HG03354 (cell line): ENCODE data around the gene CACNA1C.

ENCODE experiments used
- ATAC-seq: cut with Tn5 transposase; IDR thresholded peaks from one replicate; pipeline ENCODE4 v1.9.1; 2021; ENCODE audit warnings: mild to moderate bottlenecking; ENCODE audit not compliant: unreplicated experiment, poor library complexity, severe bottlenecking

CACNA1C gene

DNA sequence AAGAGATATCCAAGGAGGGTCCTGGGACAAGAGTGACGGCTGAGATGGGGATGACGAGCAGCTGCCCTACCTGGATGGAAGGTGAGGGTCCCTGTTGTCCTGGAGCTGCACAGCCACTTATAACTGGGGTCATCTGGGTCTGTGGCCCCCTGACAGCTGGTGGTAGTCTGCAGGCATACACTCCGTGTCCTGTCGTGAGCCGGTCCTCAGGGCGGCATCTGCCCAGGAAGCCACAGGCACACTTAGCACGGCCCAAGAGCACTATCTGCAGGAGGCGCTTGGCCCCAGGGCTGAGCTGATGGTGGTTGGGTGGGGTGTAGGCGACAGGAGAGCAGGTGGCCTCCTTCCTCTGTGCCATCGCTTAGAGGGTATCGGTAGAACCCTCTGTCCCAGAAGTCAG is 248.1 kb downstream of the CACNA1C start:
- ATAC-seq, result no peak

DNA sequence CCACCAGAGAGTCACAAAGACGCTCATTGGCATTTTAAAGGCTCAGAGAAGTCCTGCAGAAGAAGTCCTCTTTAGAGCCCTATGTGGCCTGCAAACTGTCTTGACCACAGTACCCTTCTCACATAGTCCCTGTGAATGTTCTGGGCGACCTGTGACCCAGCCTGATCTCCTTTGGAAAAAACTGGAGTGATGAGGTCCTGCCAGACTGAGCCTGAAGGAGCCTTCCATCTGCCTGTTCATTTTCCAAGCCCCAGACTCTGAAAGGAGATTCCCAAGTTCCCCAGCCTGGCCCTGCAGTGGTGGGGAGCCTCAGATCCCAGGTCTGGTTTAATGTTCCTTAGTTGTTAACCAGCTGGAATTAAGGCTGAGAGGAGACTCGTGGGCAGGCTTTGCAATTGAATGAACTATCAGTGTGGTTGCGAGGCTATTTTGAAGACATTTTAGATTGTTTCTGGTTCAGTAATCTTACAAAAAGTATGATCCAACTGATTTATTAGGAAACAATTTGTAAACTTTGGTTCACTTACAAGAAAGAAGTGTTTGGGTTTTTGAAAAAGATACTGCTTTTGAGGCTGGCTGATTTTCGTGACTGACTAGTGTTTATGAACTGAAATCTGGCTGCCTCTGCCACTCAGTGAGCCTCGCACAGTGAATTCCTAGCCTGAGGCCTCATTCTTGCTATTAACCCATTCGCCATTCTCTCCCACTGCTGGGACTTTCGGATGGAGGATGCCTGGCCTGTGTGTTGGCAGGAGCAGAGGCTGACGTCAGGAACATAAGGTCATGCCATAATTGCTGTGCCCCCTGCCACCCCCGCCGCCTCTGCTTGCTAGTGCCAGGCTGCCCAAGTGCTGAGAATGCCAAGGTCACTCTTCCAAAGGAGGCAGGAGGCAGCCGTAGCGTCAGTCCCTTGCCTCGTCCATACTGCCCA is 249.0 kb downstream of the CACNA1C start:
- no peak for ATAC-seq

DNA sequence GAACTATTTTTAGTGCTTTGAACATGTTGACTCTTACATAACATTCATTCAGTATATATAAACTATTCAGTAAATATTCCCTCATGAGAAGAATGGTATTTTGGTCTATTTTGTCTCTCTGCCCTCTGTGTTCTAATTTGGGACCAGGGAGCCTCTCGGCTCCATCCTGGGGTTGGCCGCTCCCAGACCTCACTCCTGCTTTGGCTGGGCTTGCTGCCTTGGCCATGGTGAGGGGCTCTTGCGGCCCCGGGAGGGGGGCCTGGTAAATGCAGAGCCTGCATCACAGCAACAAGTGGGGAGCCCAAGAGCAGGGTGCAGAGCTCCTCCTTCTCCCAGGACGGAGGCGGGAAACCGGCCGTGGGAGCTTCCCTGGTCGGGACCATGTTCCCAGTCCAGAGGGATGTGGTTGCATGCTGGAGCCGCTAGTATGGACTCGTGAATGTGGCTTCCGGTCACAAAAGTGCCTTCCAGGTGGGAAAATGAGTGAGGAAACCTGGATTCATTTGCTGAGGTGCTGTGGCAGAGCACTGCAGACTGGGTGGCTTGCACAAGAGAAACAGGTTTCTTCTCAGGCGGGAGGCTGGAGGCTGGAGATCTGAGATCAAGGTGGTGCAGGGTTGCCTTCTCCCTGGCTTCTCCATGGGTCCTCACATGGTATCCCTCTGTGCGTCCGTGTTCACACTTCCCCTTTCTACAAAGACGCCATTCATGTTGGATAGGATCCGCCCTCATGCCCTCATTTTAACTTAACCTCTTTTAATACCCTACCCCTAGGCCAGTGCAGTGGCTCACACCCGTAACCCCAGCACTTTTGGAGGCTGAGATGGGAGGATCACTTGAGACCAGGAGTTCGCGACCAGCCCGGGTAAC is 250.2 kb downstream of the CACNA1C start:
- ATAC-seq, result no peak

DNA sequence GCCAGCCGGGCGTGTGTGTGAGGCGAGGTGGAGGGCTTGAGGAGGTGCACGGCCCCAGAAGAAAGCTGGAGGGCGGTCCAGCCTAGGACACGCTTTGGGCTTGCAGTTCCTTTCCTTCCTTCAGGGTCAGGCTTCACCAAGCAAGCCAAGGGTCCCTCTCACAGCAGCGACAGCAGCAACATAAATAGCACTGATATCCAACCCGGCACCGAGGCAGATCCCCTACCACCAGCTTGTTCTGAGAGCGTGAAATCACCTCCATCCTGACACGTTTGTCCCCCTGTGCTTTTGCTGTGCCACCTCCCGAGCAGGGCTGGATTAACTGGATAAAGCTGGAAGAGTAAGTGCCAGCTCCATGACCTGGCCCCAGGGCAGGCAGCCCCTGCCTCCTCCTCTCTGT is 251.4 kb downstream of the CACNA1C start:
- ATAC-seq, result no peak

DNA sequence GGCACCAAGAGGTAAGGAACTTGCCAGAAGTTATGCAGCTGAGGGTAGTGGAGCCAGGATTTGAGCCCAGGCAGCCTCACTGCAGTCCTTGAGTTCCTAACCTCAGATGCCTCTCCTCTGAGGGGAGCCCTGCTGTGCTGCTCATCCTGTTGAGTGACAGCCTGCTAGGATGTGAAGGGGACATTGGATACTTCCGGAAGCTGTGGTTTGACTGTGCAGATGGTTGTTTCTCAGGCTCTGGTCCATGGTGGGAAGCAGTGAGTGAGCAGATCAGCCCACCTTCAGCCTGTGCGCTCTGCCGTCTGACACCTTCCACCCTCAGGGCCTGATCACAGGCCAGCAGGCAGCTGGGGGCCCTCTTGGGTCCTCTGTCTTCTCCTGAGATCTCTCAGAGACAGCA is 253.2 kb downstream of the CACNA1C start:
- no peak for ATAC-seq

DNA sequence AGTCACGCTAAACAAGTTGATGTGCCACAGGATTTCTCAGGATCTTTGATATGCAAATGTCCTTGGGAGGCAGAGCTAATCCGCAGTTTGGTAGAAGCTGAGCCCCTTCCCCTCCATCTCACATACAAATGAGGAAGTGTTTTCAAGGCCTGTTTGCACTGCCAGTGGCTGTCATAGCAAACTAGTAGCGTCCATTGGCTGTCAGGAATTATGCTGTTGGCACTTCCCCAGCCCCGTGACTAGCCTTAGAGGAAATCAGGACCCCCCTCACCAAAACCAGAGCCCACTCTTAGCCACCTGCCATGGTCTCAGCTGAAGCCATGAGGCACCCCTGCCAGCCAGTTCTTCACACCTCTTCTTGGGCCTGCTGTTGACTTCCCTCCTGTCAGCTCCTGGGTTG is 253.9 kb downstream of the CACNA1C start:
- ATAC-seq, result no peak

DNA sequence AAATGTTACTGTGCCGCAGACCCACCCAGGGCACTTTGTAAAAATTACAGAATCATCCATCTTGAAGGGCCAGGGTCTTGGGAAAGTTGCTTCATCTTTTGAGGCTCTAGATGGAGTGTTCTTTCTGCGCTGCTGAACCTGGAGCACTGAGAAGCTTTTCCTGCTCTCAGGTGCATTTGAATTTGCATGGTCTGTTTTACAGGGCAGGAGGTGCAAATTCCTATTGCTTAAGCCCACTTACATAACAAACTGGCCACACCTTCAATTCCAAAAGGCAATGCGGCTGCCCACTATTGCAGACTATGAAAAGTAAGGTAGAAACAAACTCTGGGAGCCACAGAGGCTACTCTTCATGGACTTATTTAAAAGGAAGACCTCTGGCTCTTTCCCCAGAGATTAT is 254.8 kb downstream of the CACNA1C start:
- no peak for ATAC-seq

DNA sequence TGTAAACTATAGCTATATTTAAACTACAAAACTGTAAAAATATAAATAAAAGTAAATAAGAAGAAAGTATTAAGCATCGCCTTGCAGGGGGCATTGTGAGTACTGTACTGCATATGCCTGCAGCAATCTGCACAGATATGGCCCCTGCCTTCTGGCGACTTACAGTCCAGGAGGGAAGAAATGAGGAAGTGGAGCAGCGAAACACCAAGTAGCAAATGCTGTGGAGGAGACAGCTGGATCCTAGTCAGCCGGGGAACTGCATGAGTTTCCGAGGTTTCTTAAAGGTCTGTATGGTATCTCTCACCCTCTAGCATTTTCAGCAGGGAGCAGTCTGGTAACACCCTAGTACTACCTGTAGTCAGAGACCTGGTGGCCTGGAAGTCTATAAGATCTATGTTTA is 256.9 kb downstream of the CACNA1C start:
- no peak for ATAC-seq

DNA sequence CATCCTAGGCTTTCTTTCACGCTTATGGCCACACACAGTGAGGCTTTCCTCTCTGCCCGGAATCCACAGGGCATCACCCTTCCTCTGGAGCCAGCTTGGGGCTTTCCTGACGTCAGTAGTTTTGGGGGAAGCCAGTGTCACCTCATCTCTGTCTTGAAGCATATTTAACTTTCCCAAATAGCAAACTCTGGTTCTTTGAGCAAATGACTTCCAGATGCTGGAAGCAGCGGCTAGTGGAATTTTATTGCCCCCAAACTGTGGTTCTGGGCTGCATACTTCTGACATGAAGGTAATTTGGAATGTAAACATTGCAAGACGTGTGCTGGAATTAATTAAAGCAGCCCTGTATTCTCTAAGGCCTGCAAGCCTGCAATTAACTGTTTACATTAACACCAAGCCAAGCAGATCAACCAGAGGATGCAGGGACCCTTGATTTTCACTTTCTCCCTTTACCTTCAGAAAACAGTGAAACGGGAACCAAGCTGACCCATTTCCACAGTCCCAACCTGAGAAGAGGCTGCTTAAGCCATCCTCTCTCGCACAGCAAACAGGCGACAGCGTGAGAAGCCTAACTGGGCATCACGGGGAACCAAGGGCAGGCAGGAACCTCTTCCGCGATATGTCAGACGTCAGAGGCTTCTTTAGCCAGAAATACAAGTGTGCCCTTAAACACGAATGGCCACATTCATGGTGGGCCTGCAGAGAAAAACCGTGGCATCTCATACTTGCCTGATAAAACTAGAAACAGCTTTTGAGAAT is 258.4 kb downstream of the CACNA1C start:
- ATAC-seq, result no peak

DNA sequence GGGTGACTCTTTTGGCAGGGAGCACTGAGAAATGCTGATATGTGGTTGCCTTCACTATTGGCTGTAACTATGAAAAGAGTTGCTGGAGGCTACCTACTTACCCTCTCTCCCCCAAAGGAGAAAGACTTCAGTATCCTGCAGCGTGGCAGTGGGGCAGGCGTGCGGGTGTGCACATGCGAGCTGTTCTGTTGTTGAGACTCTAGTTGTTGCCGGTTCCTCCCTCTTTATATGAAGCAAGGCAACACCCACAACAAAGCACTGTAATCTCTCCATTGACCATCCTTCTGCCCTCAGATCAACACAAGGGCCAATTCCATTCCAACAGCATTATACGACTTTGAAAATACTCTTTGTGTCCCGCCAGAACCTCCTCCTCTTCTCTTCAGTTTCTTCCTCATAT is 259.4 kb downstream of the CACNA1C start:
- no peak for ATAC-seq

DNA sequence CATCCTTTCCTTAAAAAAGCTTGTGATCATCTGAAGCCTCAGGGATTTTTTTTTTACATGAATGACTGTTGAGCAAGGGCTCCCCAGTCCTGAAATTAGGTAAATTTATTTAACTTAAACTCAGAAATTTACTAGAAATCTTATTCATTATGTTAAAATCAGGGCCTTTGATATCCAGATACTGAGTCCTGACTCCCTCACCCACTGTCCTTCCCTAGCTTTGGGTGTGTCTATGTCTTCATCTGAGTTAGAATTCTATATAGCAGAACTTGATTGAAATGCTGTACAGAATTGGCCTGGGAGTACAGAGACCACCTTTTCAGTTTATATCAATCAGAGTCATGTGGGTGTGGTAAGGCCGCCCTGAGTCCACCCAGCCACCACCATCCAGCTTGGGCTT is 260.0 kb downstream of the CACNA1C start:
- ATAC-seq, result no peak

DNA sequence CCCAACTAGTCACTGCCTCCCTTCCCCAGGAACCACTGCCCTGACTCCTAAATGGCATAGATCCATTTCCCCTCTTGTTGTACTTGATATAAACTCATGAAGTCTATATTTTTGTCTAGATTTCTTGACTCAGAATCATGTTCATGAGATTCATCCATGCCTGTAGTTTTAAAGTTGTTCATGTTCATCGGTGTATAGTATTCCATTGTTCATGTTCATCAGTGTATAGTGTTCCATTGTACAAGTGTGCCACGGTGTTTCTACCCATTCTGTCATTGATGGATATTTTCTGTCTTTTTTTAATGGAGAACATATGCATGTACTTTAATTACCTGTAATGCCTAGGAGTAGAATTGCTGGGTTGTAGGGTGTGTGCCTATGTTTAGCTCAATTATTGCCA is 261.7 kb downstream of the CACNA1C start:
- no peak for ATAC-seq

DNA sequence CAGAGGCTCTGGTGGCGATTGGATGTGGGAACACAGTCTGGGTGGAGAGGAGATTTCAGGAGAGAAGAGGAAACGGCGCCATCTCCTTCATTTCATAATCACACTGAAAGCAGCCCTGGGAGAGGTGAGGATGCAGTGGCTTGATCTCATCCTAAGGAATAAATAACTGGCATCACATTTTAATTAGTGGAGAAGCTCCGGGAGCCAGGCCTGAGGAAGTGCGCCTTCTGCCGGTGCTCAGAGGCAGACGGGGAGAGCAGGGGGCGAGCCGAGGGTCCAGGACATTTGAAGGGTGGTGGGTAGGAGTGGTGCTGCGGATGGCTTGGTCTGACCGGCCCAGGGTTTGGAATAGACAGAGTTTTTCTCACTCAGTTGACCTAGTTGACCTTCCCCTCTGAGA is 265.0 kb downstream of the CACNA1C start:
- ATAC-seq, result no peak

DNA sequence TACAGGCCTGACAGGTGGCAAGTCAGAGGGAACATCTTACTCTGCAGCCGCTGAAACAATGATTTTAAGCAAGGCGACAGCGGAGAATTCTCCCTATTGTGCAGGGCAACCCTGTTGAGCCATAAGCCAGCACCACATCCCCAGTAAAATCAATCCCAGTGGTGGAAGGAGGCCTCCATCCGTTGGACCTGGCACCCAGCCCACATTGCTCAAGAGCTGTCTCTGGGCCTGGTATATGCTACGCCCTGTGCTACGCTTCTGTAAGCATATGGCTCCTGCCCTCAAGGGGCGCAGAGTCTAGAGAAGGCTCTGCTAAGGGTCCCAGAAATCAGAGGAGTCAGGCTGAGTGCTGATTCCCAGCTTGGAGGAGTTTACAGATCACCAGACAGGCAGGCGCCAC is 265.5 kb downstream of the CACNA1C start:
- ATAC-seq, result no peak

DNA sequence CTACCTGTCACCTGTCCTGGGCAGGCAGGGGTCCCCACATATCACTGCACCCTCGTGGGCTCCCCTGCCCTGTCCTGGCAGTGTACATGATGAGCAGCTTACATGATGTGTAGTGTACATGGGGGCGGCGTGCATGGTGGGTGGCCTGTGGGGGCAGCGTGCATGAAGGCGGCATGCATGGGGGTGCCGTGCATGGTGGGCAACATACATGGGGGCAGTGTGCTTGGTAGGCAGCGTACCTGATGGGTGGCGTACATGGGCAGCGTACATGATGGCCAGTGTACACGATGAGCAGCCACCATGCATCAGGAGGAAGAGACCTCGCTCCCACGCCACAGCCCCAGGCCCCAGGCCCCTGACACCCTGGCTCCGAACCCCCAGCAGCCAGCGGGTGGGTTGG is 266.3 kb downstream of the CACNA1C start:
- no peak for ATAC-seq

DNA sequence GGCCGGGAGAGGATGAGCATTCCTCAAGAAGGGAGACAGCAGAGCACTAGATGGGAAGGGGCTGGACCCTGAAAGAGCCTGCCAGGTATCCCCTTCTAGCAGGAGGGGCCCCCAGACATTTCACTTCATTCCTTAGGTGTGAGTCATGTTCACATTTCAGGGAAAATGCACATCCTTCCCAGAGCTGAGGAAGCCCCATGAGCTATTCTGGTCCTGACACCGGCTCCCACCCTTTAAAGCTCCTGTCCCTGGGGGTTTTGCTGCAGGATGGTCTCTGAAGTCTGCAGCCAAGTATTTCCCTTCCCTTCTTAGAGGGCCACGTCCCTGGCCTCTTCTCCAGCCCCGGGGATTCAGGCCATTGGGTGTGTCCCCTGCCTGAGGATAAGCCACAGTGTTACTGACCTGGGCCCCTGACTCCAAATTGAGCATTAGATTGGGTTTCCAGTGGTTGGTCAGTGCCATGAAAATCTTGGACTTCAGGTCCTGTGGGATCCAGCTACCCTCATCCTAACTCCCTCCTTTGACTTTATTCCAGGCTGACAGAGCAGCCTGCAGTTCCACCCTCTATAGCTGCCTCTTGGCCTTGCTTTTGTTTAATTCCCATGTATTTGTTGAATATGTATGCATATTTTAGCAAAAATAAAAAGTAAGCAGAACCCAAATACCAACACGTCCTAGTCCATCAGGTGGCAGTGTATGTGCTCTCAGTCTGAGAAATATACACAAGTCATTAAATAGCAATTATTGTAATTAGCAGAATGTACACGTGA is 267.1 kb downstream of the CACNA1C start:
- no peak for ATAC-seq

DNA sequence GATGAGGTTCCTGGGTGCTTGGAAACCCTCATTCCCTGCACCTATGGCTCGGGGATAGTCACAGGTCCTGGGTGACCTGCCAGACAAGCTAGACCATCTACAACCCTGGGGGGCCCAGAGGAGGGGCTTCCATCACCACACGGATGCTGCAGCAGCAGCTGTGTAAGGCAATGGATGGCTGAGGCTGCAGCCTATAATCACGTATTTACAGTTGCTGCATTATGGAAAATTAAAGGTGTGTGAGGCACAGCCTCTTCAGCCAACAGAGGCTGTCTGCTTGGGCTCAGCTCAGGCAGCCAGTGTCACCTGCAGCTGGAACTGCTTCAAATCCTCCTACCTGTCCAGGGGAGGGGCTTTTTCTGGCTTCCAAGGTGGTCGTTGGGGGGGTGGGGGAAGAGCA is 268.1 kb downstream of the CACNA1C start:
- ATAC-seq, result no peak

DNA sequence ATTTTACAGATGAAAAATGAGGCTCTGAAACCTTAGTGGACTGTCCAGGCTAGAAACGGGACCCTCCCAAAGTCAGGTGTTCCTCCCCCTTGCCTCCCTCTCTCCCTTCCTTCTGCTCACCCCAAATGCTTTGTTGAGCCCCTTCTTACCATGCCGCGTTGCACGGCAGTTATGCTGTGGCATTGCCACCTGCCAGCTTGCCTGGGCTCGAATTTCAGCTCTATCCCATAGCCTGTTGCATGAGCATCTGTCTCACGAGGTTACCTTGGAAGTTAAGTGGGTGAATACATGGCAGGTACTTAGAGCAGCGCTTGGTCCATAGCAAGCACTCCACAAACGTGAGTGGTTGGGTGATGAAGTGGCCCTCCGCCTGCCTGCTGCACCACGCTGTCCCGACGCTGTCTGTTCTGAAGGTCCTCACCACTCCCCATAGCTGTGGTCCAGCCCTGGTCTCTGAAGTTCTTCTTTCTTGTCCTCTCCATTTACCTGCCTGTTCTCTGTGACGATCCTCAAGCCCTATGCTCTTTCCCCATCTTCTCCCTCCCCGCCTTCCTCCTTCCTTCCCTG is 269.9 kb downstream of the CACNA1C start:
- ATAC-seq, result no peak
